H1 (cell line): ENCODE data around the gene DDC.

Experiments
- EZH2 ChIP-seq: fragments of 200-600 bp; sonication (generic); IDR thresholded peaks from 2 replicates; pipeline ENCODE4 v1.7.1; 2012; ENCODE audit warnings: low read depth, mild to moderate bottlenecking, moderate library complexity, low read length, inconsistent platforms; ENCODE audit not compliant: severe bottlenecking
- POLR2A ChIP-seq, 2 experiments: IDR thresholded peaks; 1 replicate in 1 of 2; 2 replicates in 1 of 2; pipeline ENCODE4 v1.6.1; 2011; ENCODE audit warnings: low read depth in 2 of 2, low read length in 2 of 2, mild to moderate bottlenecking in 2 of 2; ENCODE audit errors: control extremely low read depth in 1 of 2
- POLR2AphosphoS5 ChIP-seq: IDR thresholded peaks from 2 replicates; pipeline ENCODE4 v1.6.1; 2011; ENCODE audit warnings: low read depth, low read length
- SRF ChIP-seq: IDR thresholded peaks from 2 replicates; pipeline ENCODE4 v1.6.1; 2011; ENCODE audit warnings: mild to moderate bottlenecking, low read depth, low read length, moderate library complexity
- TAF1 ChIP-seq: IDR thresholded peaks from 2 replicates; pipeline ENCODE4 v1.6.1; 2011; ENCODE audit warnings: mild to moderate bottlenecking, low read depth, low read length
- TEAD4 ChIP-seq: IDR thresholded peaks from 2 replicates; pipeline ENCODE4 v1.6.1; 2012; ENCODE audit warnings: low read depth, low read length, inconsistent platforms, mixed read lengths
- TF ChIP-seq, protein P1 (sequence below), 3 experiments: IDR thresholded peaks; 1 replicate in 2 of 3; 2 replicates in 1 of 3; pipeline versions ENCODE4 v1.5.1 to v1.6.1; 2011; ENCODE audit warnings: low read length in 3 of 3, mild to moderate bottlenecking in 3 of 3, inconsistent platforms in 2 of 3, low read depth in 1 of 3, moderate library complexity in 1 of 3; ENCODE audit not compliant: insufficient read depth in 1 of 3; ENCODE audit errors: control extremely low read depth in 1 of 3
- TF ChIP-seq, protein P2 (sequence below): IDR thresholded peaks from 2 replicates; pipeline ENCODE4 v1.6.1; 2011; ENCODE audit warnings: low read depth, mild to moderate bottlenecking, low read length; ENCODE audit not compliant: insufficient read depth

DNA sequence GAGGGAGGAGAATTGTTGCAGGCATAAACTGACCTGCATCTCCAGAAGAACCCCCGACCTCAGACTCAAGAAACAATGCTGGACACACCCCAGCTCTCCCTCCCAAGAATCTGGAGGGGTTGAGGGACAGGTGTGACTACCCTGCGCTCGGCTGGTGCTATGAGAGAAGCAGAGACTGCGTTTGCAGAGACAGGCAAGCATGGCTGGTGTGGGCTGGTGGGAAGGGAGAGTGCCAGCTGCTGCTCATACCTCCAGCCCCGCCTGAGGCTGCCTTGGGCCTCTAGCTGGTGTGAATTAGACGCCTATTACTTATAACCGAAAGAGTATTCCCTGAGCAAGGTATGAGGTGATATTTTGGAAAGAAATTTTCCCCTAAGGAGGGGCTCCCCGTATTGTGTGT, 48.3 kb upstream of the DDC start:
- TF ChIP-seq, protein P1, sequence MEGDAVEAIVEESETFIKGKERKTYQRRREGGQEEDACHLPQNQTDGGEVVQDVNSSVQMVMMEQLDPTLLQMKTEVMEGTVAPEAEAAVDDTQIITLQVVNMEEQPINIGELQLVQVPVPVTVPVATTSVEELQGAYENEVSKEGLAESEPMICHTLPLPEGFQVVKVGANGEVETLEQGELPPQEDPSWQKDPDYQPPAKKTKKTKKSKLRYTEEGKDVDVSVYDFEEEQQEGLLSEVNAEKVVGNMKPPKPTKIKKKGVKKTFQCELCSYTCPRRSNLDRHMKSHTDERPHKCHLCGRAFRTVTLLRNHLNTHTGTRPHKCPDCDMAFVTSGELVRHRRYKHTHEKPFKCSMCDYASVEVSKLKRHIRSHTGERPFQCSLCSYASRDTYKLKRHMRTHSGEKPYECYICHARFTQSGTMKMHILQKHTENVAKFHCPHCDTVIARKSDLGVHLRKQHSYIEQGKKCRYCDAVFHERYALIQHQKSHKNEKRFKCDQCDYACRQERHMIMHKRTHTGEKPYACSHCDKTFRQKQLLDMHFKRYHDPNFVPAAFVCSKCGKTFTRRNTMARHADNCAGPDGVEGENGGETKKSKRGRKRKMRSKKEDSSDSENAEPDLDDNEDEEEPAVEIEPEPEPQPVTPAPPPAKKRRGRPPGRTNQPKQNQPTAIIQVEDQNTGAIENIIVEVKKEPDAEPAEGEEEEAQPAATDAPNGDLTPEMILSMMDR (IDR thresholded peaks at IDR 0.05; ENCODE audit: control extremely low read depth in 1 of 3, insufficient read depth in 1 of 3, low read depth in 1 of 3, low read length in 3 of 3): no peak
- no peak for TF ChIP-seq TEAD4
- no peak for TF ChIP-seq SRF
- no peak for TF ChIP-seq POLR2AphosphoS5
- TF ChIP-seq EZH2: no peak
- TF ChIP-seq POLR2A (IDR thresholded peaks at IDR 0.05; ENCODE audit: control extremely low read depth in 1 of 2, low read depth in 2 of 2, low read length in 2 of 2): no peak
- TF ChIP-seq TAF1: no peak
- TF ChIP-seq, protein P2, sequence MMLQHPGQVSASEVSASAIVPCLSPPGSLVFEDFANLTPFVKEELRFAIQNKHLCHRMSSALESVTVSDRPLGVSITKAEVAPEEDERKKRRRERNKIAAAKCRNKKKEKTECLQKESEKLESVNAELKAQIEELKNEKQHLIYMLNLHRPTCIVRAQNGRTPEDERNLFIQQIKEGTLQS: no peak
